Esophagus squamous epithelium (tissue), 4 donors: Measurements from ENCODE around the gene DCAF10.

Source experiments
- POLR2A ChIP-seq, 4 donors: fragments of 450-650 bp; IDR thresholded peaks; one replicate each; pipeline ENCODE4 v1.6.1; 2017; ENCODE audit warnings: antibody characterized with exemption in 4 of 4, mild to moderate bottlenecking in 4 of 4, moderate library complexity in 3 of 4
- TF ChIP-seq, protein P1 (sequence below), 6 experiments: fragments of 450-650 bp in 4 of 6; fragments of 200-600 bp in 2 of 6; sonication (generic) in 2 of 6; IDR thresholded peaks; one replicate each; pipeline ENCODE4 v1.5.1; 2016 to 2019; ENCODE audit warnings: antibody characterized with exemption in 6 of 6, mild to moderate bottlenecking in 4 of 6, moderate library complexity in 4 of 6

DNA sequence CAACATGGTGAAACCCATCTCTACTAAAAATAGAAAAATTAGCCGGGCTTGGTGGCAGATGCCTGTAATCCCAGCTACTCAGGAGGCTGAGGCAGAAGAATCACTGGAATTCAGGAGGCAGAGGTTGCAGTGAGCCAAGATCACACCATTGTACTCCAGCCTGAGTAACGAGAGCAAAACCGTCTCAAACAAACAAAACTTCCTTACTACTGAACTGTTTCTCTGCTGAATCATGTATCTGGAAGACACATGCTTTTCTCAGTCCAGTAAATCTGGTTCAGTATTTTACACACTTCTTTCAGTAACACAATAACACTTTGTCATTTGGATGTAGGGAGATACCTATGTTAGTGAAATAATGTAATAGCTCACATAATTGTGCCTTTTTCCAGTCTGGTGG is 39.1 kb upstream of the DCAF10 start:
- TF ChIP-seq, protein P1, sequence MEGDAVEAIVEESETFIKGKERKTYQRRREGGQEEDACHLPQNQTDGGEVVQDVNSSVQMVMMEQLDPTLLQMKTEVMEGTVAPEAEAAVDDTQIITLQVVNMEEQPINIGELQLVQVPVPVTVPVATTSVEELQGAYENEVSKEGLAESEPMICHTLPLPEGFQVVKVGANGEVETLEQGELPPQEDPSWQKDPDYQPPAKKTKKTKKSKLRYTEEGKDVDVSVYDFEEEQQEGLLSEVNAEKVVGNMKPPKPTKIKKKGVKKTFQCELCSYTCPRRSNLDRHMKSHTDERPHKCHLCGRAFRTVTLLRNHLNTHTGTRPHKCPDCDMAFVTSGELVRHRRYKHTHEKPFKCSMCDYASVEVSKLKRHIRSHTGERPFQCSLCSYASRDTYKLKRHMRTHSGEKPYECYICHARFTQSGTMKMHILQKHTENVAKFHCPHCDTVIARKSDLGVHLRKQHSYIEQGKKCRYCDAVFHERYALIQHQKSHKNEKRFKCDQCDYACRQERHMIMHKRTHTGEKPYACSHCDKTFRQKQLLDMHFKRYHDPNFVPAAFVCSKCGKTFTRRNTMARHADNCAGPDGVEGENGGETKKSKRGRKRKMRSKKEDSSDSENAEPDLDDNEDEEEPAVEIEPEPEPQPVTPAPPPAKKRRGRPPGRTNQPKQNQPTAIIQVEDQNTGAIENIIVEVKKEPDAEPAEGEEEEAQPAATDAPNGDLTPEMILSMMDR (IDR thresholded peaks at IDR 0.05) = no peak
- TF ChIP-seq POLR2A (IDR thresholded peaks at IDR 0.05) = no peak
